Right kidney (tissue), 1 donor: ENCODE results near the gene RAET1G.
"Not testable (repeated sequence)": the region's sequence is repeated elsewhere in the genome, so short reads cannot be mapped to it uniquely, and the experiment has no call there.

Experiments used
- DNase-seq: peaks from one replicate; pipeline ENCODE4 v3.0.0-alpha.2; 2016

RAET1G gene

GRCh38 chr6:149910721-149911151 is 12.2 kb downstream of the RAET1G start:
- no peak for DNase-seq

GRCh38 chr6:149909701-149910470 is 13.0 kb downstream of the RAET1G start:
- DNase-seq: no peak

- DNase-seq: not testable (repeated sequence)
Measured at GRCh38 chr6:149908480-149908879, 14.4 kb downstream of the RAET1G start.

GRCh38 chr6:149907317-149907716 is 15.6 kb downstream of the RAET1G start:
- DNase-seq: no peak

GRCh38 chr6:149906405-149906804 is 16.5 kb downstream of the RAET1G start:
- DNase-seq: no peak

GRCh38 chr6:149905911-149906371 is 17.0 kb downstream of the RAET1G start:
- no peak for DNase-seq

GRCh38 chr6:149905371-149905910 is 17.5 kb downstream of the RAET1G start:
- no peak for DNase-seq

- DNase-seq: no peak
Measured at GRCh38 chr6:149904661-149905370, 18.1 kb downstream of the RAET1G start.

- no peak for DNase-seq
Measured at GRCh38 chr6:149903938-149904611, 18.8 kb downstream of the RAET1G start.

- no peak for DNase-seq
Measured at GRCh38 chr6:149901444-149902140, 21.3 kb downstream of the RAET1G start.

- DNase-seq: no peak
Measured at GRCh38 chr6:149900620-149901443, 22.1 kb downstream of the RAET1G start.

- no peak for DNase-seq
Measured at GRCh38 chr6:149899926-149900619, 22.8 kb downstream of the RAET1G start.

- DNase-seq: no peak
Measured at GRCh38 chr6:149899486-149899885, 23.4 kb downstream of the RAET1G start.

- DNase-seq: no peak
Measured at GRCh38 chr6:149898966-149899365, 24.0 kb downstream of the RAET1G start.

GRCh38 chr6:149897855-149898744 is 24.8 kb downstream of the RAET1G start, which contains the start of gene RAET1E:
TSS of gene RAET1E (minus strand) at chr6:149898113. CDS start at chr6:149890901, 7,212 bp downstream.
- DNase-seq: no peak

- no peak for DNase-seq
Measured at GRCh38 chr6:149897015-149897697, 25.8 kb downstream of the RAET1G start.

- no peak for DNase-seq
Measured at GRCh38 chr6:149896491-149896890, 26.4 kb downstream of the RAET1G start.

GRCh38 chr6:149895833-149896271 is 27.1 kb downstream of the RAET1G start:
- no peak for DNase-seq
